Measurements from ENCODE around the gene KIAA0408. TPM values are rescaled to one million over a fixed set of nuclear protein-coding genes. Genes with fewer than 3 reads are reported as not detected.

Gene KIAA0408
- total RNA-seq, 1 experiment from 2014 or later = 0.04 TPM

- no peak for DNase-seq
- H2AFZ ChIP-seq (ENCODE audit: low read length) = no peak overlapping the region
- no peaks in the 10 kb centered on the region for H3K4me1 ChIP-seq (ENCODE audit: insufficient read depth, low read length)
These were observed 38.2 kb upstream of the KIAA0408 start for GRCh38 chr6:127497410-127497809.

GRCh38 chr6:127496471-127496870 lies 37.3 kb upstream of the KIAA0408 start:
- peak; percentile 60 for DNase-seq
- H3K27ac ChIP-seq (ENCODE audit: low read length) = no peak overlapping the region
- intact Hi-C loops (cut with micrococcal nuclease) = no loop called here
- TF ChIP-seq EZH2phosphoT487 (IDR thresholded peaks at IDR 0.05; ENCODE audit: borderline replicate concordance, low read length) (no peak), EZH2 (IDR thresholded peaks at IDR 0.05; ENCODE audit: low read length, unreplicated experiment) (no peak), CTCF (conservative IDR thresholded peaks at IDR 0.05; ENCODE audit: low read depth, low read length) (0 out of 2 replicates have a peak, but pooled peaks have one; percentile 21)
- H3K4me1 ChIP-seq (ENCODE audit: insufficient read depth, low read length) = no peaks in the 10 kb centered on the region
- no peak overlapping the region for H2AFZ ChIP-seq (ENCODE audit: low read length)
- POLR2A ChIA-PET (ENCODE audit: unreplicated experiment) = no interaction called here
- H3K9ac ChIP-seq (ENCODE audit: low read length) = no peak overlapping the region
- no peaks in the 10 kb centered on the region for H3K9me2 ChIP-seq (replicated peaks; ENCODE audit: low read length)
- BruUV-seq (replicated peaks) = no TSS peak
- no peak for ATAC-seq
- H3K9me3 ChIP-seq (ENCODE audit: low read length) = no peaks in the 10 kb centered on the region
- no peaks in the 10 kb centered on the region for H3K79me2 ChIP-seq (ENCODE audit: low read length)
- no peaks in the 10 kb centered on the region for H3F3A ChIP-seq (ENCODE audit: low read length, unreplicated experiment)
- no peak overlapping the region for H3K4me3 ChIP-seq (ENCODE audit: low read length)
- CTCF ChIA-PET = interaction anchor here (0.6 kb wide), 1 partner anchor 12 kb away, joined by 3 read pairs; no protein-coding TSS in a partner anchor
- no peaks in the 10 kb centered on the region for H4K20me1 ChIP-seq (ENCODE audit: low read length)
- H3K4me2 ChIP-seq (ENCODE audit: low read length) = no peak overlapping the region
- H3K27me3 ChIP-seq (ENCODE audit: low read length) = no peaks in the 10 kb centered on the region
- H3K36me3 ChIP-seq (ENCODE audit: low read depth, low read length) = no peaks in the 10 kb centered on the region

More at GRCh38 chr6:127497410-127497809, 38.2 kb upstream of the KIAA0408 start:
- TF ChIP-seq EZH2 (IDR thresholded peaks at IDR 0.05; ENCODE audit: low read length, unreplicated experiment) (no peak), EZH2phosphoT487 (IDR thresholded peaks at IDR 0.05; ENCODE audit: borderline replicate concordance, low read length) (no peak), CTCF (conservative IDR thresholded peaks at IDR 0.05; ENCODE audit: low read depth, low read length) (no peak)
- H3K4me2 ChIP-seq (ENCODE audit: low read length) = no peak overlapping the region
- ChIA-PET POLR2A (ENCODE audit: unreplicated experiment) (no interaction called here), CTCF (no interaction called here)
- H4K20me1 ChIP-seq (ENCODE audit: low read length) = no peaks in the 10 kb centered on the region
- H3K27ac ChIP-seq (ENCODE audit: low read length) = no peak overlapping the region
- H3K4me3 ChIP-seq (ENCODE audit: low read length) = no peak overlapping the region
- intact Hi-C loops (cut with micrococcal nuclease) = no loop called here
- H3K9me3 ChIP-seq (ENCODE audit: low read length) = no peaks in the 10 kb centered on the region
- H3K79me2 ChIP-seq (ENCODE audit: low read length) = no peaks in the 10 kb centered on the region
- H3K36me3 ChIP-seq (ENCODE audit: low read depth, low read length) = no peaks in the 10 kb centered on the region
- H3K9ac ChIP-seq (ENCODE audit: low read length) = no peak overlapping the region
- no peaks in the 10 kb centered on the region for H3K9me2 ChIP-seq (replicated peaks; ENCODE audit: low read length)
- H3K27me3 ChIP-seq (ENCODE audit: low read length) = no peaks in the 10 kb centered on the region
- BruUV-seq (replicated peaks) = no TSS peak
- ATAC-seq = no peak
- no peaks in the 10 kb centered on the region for H3F3A ChIP-seq (ENCODE audit: low read length, unreplicated experiment)

- intact Hi-C loops (cut with micrococcal nuclease) = no loop called here
- Histone ChIP-seq H3K79me2 (ENCODE audit: low read length) (no peaks in the 10 kb centered on the region), H3K36me3 (ENCODE audit: low read depth, low read length) (no peaks in the 10 kb centered on the region), H3F3A (ENCODE audit: low read length, unreplicated experiment) (no peaks in the 10 kb centered on the region), H3K9ac (ENCODE audit: low read length) (no peak overlapping the region), H3K4me2 (ENCODE audit: low read length) (no peak overlapping the region), H3K4me1 (ENCODE audit: insufficient read depth, low read length) (no peaks in the 10 kb centered on the region), H3K4me3 (ENCODE audit: low read length) (no peak overlapping the region), H3K27ac (ENCODE audit: low read length) (no peak overlapping the region), H3K9me3 (ENCODE audit: low read length) (no peaks in the 10 kb centered on the region), H3K27me3 (ENCODE audit: low read length) (no peaks in the 10 kb centered on the region), H4K20me1 (ENCODE audit: low read length) (no peaks in the 10 kb centered on the region), H2AFZ (ENCODE audit: low read length) (no peak overlapping the region), H3K9me2 (replicated peaks; ENCODE audit: low read length) (no peaks in the 10 kb centered on the region)
- ATAC-seq (no peak), DNase-seq (no peak)
- ChIA-PET CTCF (no interaction called here), POLR2A (ENCODE audit: unreplicated experiment) (no interaction called here)
- TF ChIP-seq CTCF (conservative IDR thresholded peaks at IDR 0.05; ENCODE audit: low read depth, low read length) = no peak
- no peak for TF ChIP-seq EZH2 (IDR thresholded peaks at IDR 0.05; ENCODE audit: low read length, unreplicated experiment)
- no TSS peak for BruUV-seq (replicated peaks)
These were observed 35.1 kb upstream of the KIAA0408 start for GRCh38 chr6:127494240-127494767.
